GM19468 (cell line): ENCODE measurements around the gene RSPO4.
"Not testable (repeated sequence)": the region's sequence is repeated elsewhere in the genome, so short reads cannot be mapped to it uniquely, and the experiment has no call there.

Experiments
- ATAC-seq: cut with Tn5 transposase; IDR thresholded peaks from one replicate; pipeline ENCODE4 v1.9.1; 2021; ENCODE audit warnings: mild to moderate bottlenecking, moderate library complexity, moderate number of reproducible peaks; ENCODE audit not compliant: unreplicated experiment; ENCODE audit errors: extremely low read depth

RSPO4 gene

DNA sequence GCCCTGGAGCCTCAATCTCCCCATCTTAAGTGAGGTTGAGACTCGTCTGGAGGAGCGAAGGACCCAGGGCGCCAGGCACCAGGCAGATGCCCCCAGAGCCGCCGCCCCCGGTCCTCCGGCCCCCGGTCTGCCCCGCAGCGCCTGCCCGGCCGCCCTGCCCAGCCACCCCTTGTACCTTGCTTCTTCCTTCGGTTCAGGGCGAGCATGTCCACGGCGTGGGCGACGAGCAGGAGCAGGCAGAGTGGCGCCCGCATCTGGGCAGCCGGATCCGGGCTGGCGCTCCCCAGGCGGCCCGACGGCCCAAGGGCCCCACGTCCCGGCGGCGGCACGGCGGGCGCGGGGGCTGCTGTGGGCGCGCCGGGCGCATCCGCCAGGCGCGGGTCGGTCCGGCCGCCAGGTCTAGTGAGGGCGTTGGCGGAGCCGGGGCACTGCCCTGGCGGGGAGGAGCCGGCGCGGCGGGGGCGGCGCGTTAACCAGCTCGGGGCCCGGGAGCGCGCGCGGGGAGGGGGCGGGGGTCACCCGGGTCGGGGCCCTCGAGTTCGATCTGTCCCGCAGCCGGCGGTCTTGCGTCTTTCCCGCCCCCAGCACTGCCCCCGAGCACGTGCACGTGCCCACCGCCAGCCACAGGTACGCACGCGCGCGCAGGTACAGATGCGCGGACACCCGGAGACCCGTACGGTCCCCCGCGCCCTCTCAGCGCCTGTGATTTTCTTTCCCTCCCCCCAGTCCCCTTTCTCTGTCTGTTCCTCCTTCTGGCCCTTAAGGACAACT lies at the start of gene RSPO4:
TSS of gene RSPO4 (minus strand) at position 401 of the 771 bp plus-strand sequence. CDS start at position 254, 147 bp downstream.
- no peak for ATAC-seq

DNA sequence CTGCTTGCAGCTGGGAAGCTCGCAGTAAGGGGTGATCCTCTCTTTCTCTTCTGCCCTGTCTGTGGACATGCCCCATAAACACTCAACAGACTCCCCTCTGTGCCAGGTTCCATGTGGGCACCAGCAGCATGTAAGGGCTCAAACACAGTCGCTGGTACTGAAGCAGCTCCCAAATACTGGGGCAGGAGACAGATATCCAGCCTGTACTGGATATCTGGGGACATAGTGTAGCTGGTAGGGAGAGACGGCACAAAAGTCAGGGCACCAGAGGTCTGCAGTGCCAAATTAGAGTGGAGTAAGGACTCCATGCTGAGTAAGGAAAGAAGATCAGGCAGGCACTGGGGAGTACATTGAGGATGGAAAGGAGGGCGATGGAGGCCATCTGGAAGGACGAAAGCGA lies 48.3 kb upstream of the RSPO4 start:
- no peak for ATAC-seq

DNA sequence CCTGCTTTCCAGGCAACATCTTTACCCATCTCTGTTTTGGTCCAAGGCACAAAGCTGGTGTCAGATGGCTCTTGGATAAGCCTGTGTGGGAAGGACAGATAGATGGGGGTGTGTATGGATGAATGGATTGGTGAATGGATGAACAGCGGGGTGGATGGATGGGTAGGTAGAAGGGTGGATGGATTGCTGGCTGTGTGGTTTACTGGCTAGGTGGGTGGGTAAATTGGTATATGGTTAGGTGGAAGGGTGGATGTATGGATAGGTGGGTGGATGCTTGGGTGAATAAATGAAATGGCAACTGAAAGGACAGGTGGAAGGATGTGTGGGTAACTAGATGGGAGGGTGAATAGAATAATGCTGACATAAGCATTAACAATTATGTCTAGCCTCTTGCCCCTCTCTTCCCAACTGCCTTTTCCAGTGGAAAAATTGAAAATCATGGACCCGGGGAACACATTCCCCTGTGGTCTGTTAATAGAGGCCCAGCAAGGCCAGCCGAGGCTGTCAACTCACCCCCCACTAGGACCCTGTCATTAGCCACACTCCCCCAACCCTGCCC lies 43.8 kb upstream of the RSPO4 start:
- no peak for ATAC-seq

DNA sequence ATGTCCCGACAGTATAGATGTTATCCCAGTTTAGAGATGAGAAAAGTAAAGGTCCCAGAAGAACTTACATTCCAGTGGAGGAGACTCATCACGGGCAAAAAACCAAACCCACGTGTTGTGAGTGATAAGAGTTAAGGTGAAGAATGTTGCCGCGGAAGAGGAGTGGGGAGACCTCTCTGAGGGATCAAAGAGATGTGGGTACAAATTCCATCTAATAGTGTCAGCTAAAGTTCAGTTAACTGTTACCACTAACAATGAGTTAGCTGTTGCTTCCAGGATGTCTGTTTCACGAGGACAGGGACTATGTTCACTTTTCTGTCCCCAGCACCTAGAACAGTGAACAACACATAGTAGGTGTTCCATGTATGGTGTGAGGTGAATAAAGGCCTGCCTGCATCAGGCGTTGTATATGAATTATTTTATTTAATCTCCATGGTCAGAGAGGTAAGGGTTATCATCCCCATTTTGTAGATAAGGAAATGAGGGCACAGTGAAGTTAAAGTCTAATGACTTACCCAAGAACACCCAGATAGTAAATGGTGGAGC lies 39.8 kb upstream of the RSPO4 start:
- no peak for ATAC-seq

DNA sequence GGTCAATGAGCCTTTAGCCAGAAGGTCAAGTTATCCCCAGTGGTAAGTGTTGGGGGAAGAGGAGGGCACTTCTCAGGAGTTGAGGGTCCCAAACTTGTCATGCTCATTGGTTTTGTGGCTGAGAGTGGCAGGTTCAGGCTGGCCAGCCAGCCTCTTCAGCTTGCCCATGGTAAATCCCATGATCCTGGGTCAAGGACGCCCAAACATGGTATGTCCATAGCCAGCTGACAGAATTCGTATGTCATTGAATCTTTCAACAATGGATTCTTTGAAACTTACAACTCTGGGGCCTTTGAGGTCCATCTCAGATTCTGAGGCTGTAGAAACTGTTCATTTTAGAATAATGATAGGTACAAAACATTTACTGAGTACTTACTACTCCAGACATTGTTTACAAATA lies 36.1 kb upstream of the RSPO4 start:
- no peak for ATAC-seq

DNA sequence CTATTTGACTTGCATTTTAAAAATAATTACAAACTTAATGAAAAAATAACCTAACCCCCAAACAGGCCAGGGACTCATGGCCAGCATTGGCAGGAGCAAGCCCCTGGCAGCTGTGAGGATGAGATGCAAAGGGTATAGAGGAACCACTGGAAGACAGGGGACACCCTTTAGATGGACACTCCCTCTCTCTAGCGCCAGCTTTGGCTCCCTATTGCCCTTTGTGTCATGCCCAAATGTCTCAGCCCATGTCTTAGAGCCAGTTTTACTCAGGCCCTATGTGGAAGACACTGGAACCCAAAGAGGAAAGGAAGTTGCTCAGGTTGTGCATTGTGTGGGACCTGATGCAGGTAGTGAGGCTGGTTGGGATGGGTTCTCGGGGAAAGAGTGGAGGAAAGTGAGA lies 34.9 kb upstream of the RSPO4 start:
- no peak for ATAC-seq

DNA sequence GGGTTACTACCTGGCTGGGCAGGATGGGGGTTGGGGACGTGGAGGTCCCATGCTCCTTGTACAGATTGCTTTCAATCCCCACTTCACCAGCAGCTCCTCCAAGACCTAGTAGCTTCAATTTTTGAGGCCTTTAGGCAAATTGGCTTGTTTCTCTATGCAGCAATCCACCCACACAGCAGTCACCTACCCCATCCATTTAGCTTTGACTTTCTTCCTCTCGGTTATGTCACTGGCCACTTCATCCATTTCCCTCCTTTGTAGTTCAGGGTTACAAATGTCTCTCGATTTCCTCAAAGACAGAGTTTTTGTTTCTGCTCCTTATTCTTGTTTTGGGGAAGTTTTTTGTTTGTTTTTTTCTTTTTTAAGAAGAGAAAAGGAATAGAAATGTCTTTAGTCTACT lies 33.4 kb upstream of the RSPO4 start:
- no peak for ATAC-seq

DNA sequence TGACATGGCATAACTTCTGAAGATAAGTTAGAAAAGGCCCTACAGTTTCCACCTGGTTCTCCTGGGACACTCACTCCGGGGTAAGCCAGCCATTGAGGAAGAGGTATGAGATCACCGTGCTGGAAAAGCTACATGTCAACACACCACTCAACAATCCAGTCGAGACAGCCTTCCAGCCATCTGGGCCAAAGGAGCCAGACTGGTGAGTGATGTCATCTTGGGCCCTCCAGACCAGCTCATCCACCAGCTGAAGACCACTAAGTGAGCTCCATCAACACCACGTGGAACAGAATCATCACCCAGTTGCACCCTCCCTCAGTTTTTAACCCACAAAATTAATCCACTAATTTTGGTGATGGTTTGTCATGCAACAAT lies 32.3 kb upstream of the RSPO4 start:
- no peak for ATAC-seq

DNA sequence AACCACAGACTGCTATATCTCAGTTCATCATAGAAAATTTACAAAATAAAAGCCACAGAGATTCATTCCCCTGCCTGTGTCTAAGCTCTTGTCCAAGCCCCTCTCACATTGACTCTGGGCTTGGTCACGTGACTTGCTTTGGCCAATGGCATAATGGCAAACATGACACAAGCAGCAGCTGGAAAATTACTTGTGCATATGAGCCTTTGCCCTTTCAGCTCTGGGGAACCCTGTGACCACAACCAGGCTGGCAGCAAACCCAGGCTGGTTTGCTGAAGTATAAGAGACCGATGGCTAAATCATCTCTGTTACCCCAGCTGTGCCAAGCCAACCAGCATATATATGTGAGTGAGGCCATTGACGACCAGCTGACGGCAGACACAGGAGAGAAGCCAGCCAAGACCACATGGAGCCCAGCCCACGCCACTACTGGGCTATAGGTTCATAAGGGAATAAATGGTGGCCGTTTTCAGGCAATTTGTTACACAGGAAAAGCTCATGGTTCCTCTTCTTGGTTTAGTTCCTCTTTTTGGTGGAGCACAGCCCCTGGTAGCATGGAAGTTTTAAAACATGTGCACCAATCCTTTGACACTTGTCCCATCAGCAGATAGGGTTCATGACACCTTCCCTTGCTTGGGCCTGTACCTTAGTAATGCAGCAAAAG lies 31.8 kb upstream of the RSPO4 start:
- no peak for ATAC-seq

DNA sequence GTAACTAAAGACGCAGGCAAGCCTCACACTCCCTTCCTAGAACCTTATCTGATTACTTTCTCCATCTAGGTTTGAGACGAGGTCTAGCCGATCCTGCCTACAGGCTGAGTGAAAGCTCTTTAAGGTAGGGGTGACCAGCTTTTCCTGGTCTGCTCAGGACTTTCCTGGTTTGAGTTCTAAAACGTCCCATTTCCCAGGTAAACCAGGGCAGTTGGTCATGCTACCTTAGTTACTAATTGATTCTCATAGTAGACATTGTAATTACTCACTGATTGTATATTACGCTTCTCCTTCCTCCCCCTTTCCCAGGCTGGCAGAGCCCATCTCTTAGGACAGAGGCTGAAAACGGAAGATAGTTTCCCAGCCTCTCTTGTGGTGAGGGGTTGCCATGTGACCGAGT lies 27.9 kb upstream of the RSPO4 start:
- no peak for ATAC-seq

DNA sequence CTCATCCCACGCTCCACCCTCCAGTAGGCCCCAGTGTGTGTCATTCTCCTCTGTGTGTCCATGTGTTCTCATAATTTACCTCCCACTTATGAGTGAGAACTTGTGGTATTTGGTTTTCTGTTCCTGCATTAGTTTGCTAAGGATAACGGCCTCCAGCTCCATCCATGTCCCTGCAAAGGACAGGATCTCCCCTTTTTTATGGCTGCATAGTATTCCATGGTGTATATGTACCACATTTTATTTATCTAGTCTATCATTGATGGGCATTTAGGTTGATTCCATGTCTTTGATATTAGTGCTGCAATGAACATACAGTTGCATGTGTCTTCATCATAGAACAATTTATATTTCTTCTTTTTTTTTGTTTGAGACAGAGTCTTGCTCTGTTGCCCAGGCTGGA lies 24.1 kb upstream of the RSPO4 start:
- ATAC-seq: not testable (repeated sequence)

DNA sequence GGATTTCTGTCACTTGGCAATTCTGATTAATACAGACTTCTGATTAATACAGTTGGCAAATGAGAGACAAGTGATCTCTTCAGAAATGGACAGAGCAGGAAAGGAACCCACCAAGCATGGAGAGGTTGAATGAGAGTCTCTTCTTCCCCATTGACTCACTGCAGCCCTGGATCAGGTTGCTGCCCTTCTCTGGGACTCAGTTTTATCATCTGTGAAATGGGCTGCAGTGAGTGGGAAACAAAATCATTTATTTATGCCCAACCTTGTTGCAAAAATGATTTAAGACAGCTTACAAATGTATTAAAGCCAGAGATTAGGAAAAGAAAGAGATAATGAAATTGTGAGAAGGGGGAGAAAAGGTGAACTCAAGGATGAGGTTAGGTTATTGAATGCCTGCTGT lies 20.8 kb upstream of the RSPO4 start:
- no peak for ATAC-seq

DNA sequence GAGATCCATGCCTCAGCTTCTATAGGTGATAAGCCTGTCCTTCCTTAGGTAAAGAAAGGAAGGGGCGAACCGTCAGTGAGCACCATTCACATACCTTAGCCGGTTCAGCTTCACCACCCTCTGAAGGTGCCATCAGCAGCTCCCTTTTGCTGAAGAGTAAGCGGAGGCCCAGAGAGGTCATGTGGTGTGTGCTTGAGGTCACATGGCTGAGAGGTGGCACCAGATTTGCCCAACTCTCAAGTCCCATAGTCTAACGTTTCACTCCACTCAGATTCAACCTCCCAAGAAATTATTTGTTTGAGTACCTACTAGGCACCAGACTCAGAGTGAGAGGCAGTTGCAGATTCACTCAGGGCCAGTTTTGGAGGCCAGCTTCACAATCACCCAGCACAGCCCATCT lies 18.5 kb upstream of the RSPO4 start:
- no peak for ATAC-seq

DNA sequence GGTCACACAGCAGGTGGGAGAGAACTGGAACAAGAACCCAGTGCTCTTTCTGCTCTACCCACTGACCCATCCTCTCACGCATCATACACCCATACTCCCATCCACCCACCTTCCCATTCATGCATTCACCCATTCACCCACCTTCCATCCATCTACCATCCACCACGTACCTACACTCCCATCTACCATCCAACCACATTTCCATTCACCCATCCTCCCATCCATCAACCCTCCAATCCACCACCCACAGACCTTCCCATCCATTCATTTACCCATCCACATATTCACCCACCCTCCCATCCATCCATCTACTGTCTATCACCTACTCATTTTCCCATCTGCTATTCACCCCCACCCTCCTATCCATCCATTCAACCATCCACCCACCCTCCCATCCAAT lies 17.2 kb upstream of the RSPO4 start:
- ATAC-seq: no peak

DNA sequence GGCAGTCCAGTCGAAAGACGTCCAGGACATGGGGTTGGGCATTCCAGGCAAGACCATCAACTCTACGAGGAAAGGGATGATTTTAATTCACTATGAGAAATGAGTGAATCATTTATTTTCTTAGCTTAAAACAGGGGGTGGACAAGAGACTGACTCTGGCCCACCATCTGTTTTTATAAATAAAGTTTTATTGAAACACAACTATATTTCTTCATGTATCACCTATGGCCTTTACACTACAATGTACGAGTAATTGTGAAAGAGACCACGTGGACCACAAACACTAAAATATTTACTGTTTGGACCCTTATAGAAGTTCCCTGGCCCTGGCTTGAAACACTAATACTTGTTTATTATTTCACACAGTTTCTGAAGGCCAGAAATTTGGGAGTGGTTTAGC lies 15.6 kb upstream of the RSPO4 start:
- no peak for ATAC-seq

DNA sequence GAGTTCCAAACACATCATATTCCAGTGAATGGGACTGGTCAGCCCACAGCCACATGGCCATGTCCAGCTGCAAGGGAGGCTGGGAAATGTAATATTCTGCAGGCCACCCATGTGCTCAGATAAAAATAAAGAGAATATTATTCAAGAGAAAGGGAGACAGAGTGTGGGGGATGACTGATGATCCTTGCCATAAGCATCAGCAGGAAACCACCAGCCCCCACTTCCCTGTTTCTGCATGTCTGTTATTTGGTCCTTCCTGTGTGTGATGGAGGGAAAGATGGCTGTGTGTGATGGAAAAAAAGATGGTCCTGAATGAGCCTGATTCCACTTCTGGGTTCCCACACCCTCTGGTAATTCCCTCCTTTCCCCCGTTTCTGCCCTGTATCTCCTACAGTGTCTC lies 13.1 kb upstream of the RSPO4 start:
- no peak for ATAC-seq

DNA sequence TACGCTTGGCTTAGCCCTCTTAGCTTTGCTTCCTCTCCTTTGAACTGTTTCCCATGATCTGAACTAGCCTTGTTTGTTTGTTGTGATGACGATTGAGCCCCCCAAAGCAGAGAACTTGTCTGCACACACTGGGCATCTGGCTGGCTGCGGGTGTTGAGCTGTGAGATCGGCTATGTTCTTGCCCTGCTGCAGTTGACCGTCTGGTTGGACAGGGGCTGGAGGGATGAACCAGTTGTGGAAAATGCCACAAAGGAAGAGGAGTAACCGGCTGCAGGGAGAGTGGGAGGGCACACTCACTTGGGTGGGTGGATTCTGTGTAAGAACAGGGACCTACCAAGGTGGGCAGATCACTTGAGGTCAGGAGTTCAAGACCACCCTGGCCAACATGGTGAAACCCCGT lies 12.4 kb upstream of the RSPO4 start:
- no peak for ATAC-seq

DNA sequence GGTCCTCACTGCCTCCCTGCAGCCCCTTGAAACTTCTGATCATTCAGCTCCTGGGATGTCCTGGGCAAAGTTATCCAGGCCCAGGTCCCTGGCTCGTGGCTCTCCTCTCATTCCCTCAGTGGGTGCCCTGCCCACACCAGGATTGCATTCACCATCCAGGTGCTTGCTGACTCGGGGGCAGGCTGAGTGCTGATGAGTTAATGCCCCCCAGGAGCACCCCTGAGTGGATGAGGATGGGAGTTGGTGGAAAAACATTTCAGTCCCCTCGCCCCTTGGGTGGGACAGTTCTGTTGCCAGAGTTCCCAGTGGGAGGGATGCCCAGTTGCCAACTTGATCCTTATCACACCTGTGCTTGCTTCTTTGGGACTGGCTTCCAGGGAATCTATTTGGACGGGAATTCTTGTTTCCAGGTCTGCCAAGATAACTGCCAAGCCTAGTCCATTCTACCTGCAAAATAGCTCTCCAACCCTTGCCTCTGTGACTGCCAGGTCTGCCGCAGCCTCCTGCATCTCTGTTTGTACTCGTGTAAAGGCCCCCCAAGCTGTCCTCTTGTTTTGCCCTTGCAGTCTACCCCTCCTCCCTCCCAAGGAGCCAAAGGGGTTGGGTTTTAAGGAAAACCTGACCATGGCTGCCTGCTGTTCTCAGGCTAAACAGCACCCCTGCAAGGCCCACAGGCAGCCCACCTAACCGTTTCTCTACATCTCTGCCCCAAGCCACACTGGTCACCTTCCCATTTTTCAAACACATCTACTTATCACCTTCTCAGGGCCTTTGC lies 11.6 kb upstream of the RSPO4 start:
- no peak for ATAC-seq

DNA sequence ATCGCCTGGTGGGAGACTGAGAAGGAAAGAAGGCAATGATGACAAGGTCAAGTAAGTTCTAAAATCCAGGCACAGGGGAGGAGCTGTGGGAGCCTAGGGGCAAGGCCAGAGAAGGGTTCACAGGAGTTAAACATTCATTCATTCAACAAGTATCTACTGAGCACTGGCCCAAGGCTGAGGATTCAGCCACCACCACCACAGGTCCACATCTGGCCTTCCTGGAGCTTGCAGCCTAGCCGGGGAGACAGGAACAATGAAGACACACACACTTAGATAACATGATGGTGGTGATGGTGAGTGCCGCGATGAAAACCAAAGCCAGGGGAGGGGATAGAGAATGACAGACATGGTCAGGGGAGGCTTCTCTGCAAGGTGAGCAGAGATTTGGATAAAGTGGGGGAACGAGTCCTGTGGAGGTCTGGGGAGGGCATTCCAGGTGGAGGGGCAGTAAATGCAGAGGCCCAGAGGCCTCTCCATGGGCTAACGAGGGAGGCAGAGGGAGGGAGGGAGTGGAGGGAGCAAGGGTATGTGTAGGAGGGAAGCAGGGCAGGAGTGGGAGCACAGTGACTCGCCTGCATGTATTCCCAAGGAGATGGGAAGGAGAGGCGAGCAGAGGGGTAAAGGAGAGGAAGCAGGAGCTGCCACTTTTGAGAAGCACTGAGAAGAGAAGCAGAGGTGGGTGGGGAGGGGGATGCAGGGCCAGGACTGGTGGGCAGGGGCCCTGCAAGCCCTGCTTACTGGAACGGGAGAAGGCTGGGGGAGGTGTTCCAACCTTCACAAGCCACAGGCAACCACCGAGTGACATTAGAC lies 10.5 kb upstream of the RSPO4 start:
- ATAC-seq: no peak

DNA sequence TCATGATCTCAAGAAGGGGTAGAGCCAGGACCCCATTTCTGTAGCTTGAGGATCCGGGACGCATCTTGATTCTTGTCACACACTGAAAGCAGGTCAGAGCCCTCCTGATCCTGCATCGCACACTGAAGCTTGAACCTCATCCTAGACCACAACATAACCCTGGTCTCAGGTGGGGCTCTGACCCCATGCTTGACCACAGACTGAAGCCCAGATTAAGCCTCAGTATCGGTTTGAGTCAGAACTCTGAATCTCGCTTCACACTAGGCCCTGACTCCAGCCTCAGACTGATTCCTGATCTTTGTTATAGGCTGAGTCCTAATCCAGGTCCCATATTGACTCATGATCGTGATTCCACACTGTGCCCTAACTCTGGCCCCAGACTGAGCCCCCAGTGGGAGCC lies 8.5 kb upstream of the RSPO4 start:
- ATAC-seq: no peak
